ENCODE measurements around the gene FAM131C. TPM values are rescaled to one million over a fixed set of nuclear protein-coding genes. Genes with fewer than 3 reads are reported as not detected.

The FAM131C gene, protein sequence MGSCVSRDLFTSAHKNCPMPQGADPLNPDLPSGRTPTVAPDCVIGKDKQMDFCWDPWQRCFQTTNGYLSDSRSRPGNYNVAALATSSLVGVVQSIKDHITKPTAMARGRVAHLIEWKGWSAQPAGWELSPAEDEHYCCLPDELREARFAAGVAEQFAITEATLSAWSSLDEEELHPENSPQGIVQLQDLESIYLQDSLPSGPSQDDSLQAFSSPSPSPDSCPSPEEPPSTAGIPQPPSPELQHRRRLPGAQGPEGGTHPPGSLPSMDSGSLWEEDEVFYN
- 1 to 10 TPM; 5.1 to 5.6 TPM for total RNA-seq

DNA sequence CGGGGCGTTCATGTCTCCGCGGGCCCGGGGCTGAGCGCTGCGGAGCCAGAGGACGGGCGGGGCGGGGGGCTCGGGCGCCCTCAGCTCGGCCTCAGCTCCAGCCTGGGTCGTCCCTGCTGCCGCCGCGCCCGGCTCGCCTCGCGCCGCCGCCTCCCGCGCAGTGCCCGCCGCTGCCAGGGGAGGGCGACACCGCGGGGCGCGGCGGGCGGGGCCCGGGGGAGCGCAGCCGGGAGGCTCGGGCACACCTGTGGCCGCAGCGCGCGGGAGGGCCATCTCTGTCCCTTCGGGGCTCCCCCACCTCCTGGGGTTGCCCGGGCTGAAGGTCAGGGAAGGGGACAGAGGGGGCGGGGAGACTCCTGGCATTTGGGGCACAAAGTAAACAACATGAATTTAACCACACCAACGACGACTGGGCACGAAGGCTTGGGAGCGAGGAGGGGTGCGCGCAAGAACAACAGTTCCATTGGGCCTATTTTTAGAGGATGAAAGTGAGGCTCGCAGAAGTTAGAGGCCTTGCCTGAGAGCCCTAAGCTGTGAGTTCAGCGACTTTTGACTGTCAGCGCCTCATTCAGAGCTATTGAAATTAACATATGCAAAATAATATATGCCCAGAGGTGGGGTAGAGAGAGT, at the start of gene FAM131C:
TSS of gene FAM131C (minus strand) at position 162 of the 630 bp plus-strand sequence. CDS start 209 bp downstream, outside the sequence.
- peak; percentile 52 for DNase-seq
- Mint-ChIP-seq H3K27ac (no peak within 1 kb of the TSS), H3K9me3 (no peaks in the 10 kb centered on the region), H3K36me3 (ENCODE audit: low read depth) (peaks cover 3% of the 10 kb centered on the region), H3K4me1 (peaks cover 55% of the 10 kb centered on the region), H3K27me3 (peaks cover 23% of the 10 kb centered on the region), H3K4me3 (peak within 1 kb of the TSS; percentile 60)
- POLR2A ChIA-PET, result interaction anchor here (1.5 to 1.9 kb wide), 2 partner anchors 9 to 31 kb away, joined by 4 to 6 read pairs; no protein-coding TSS in a partner anchor
- CTCF ChIA-PET, result interaction anchor here (0.9 to 11.1 kb wide), 9 partner anchors 7 to 174 kb away, joined by 3 to 88 read pairs (median 5); no protein-coding TSS in a partner anchor

DNA sequence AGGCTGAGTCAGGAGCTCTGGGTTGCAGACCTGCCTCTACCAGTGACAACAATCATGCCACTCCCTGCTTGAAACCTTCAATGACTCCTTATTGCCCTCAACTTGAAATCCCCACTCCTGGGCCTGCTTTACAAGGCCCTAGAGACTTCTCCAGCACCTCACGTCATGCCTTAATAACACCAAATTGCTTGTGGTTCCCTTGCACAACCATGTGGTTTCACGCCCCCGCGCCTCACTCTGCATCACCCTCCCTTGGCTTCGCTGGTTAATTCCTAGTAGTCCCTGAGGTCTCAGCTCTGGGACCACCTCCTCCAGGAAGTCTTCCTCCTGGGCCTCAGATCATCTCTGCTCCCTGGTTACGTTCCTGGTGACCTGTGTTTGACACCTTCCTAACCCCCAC, 49.5 kb upstream of the FAM131C start:
- no peaks in the 10 kb centered on the region for H3K9me3 Mint-ChIP-seq
- H3K4me3 Mint-ChIP-seq, result no peak overlapping the region
- CTCF ChIA-PET, result no interaction called here
- H3K36me3 Mint-ChIP-seq (ENCODE audit: low read depth), result no peaks in the 10 kb centered on the region
- POLR2A ChIA-PET, result no interaction called here
- DNase-seq, result peak; percentile 26
- H3K27ac Mint-ChIP-seq, result no peak overlapping the region
- peaks cover 9% of the 10 kb centered on the region for H3K4me1 Mint-ChIP-seq
- no peaks in the 10 kb centered on the region for H3K27me3 Mint-ChIP-seq

DNA sequence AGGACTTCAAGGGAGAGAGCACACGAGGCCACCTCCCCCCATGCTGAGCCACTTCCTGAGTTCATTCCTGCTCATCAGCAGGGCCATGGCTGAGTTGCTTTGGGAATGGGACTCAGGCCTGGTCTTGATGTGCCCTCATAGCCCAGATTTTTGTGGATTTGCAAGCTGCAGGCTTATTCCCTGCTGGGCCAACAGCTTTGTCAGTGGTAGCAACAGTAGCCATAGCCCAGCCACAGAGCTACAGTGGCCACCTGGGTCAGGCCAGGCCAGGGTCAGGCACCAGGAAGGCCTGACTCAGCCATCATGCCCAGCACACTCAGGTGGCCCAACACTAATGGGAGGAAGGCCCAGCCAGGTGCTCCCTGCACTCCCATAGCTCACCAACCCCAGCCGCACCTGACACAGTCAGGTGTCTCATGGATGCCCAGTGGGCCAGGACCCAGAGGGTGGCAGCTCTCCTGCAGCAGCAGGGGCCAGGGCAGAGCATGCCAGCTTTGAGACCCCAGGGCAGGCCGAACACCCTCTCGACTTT, 49.0 kb upstream of the FAM131C start:
- H3K4me3 Mint-ChIP-seq, result no peak overlapping the region
- no peak overlapping the region for H3K27ac Mint-ChIP-seq
- POLR2A ChIA-PET, result no interaction called here
- DNase-seq, result no peak
- CTCF ChIA-PET, result no interaction called here
- H3K36me3 Mint-ChIP-seq (ENCODE audit: low read depth), result no peaks in the 10 kb centered on the region
- no peaks in the 10 kb centered on the region for H3K9me3 Mint-ChIP-seq
- no peaks in the 10 kb centered on the region for H3K27me3 Mint-ChIP-seq
- H3K4me1 Mint-ChIP-seq, result peaks cover 9% of the 10 kb centered on the region

DNA sequence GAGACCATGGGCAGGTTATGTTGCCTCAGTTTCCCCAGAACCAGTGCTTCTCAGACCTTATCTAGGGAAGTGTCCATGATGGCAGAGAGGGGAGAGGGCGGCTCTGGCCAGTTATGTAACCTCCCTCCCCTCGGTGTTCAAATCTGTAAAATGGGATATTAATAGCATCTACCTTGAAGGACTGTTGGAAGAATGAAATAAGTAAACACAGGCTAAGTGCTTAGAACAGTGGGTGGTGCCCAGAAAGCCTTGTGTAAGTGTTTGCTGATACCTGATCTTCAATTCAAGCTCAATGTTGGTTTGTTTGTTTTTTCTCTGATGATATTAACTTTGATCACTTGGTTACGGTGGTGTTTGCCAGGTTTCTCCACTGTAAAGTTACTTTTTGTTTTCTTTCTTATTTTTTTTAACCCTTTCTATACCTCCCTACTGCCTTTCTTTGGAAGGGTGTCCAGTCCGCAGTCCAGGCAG, 47.5 kb upstream of the FAM131C start:
- ChIA-PET CTCF (interaction anchor here (0.7 kb wide), 1 partner anchor 66 kb away, joined by 3 read pairs; no protein-coding TSS in a partner anchor), POLR2A (no interaction called here)
- Mint-ChIP-seq H3K4me3 (no peak overlapping the region), H3K4me1 (peaks cover 9% of the 10 kb centered on the region), H3K36me3 (ENCODE audit: low read depth) (no peaks in the 10 kb centered on the region), H3K27me3 (no peaks in the 10 kb centered on the region), H3K27ac (no peak overlapping the region), H3K9me3 (no peaks in the 10 kb centered on the region)
- DNase-seq, result no peak

DNA sequence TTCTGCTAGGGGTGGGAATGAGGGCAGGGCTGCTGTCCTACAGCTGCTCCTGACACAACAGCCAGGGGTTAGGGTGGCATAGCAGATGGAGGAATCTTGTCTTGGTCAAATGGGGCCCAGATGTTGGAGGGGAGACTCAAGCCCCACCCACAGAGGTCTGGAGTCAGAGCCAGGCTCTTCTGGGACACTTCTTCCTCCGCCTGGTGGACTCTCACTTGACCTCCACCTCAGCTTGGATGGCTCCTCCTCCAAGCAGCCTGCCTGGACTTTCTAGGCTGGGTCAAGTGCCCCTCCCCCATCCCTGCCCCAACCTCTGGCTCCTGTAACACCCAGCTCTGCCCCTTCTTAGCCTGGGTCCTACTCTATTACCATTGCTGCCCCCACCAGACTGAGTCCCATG, 47.0 kb upstream of the FAM131C start:
- no peak overlapping the region for H3K4me3 Mint-ChIP-seq
- no peaks in the 10 kb centered on the region for H3K36me3 Mint-ChIP-seq (ENCODE audit: low read depth)
- H3K4me1 Mint-ChIP-seq, result peaks cover 9% of the 10 kb centered on the region
- no peaks in the 10 kb centered on the region for H3K9me3 Mint-ChIP-seq
- POLR2A ChIA-PET, result no interaction called here
- H3K27ac Mint-ChIP-seq, result no peak overlapping the region
- no peaks in the 10 kb centered on the region for H3K27me3 Mint-ChIP-seq
- CTCF ChIA-PET, result interaction anchor here (0.7 kb wide), 1 partner anchor 66 kb away, joined by 3 read pairs; no protein-coding TSS in a partner anchor
- no peak for DNase-seq

DNA sequence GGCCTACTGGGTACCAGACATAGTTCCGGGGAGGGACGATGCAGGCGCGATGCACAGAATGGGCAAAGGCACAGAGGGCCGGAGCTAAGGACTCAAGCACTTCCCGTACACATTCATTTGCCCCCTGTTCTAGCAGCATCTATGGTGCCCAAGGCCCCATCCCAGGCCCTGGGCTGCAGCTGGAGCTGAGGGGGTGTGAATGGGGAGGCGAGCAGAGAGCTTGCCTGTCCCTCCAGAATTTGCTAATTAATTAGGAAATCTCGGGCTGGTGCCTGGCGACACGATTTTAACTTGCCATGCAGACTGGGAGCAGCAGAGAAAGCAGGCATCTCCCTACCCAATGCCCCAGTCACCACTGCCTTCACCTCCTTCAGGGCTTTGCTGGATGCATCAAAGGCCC, 46.5 kb upstream of the FAM131C start:
- Mint-ChIP-seq H3K9me3 (no peaks in the 10 kb centered on the region), H3K4me1 (peaks cover 9% of the 10 kb centered on the region), H3K27me3 (no peaks in the 10 kb centered on the region), H3K27ac (no peak overlapping the region), H3K4me3 (no peak overlapping the region), H3K36me3 (ENCODE audit: low read depth) (no peaks in the 10 kb centered on the region)
- DNase-seq, result no peak
- ChIA-PET CTCF (no interaction called here), POLR2A (no interaction called here)

DNA sequence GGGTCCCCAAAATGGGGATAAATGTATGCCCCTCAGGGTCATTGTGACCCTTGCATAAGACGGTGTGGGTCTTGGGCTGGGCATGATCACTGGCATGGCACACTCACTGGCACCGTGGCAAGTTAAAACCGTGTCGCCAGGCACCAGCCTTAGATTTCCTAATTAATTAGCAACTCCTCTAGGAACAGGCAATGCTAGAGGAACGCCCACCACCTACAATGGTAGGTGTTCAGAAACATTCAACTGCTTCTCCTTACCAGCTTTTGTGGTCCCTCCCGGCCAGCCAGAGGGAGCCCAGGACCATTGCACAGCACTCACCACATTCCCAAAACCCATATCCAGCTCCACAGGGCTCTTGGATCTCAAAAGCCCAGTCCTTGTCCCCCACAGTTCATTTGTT, 46.1 kb upstream of the FAM131C start:
- H3K4me3 Mint-ChIP-seq, result no peak overlapping the region
- ChIA-PET CTCF (no interaction called here), POLR2A (no interaction called here)
- peaks cover 9% of the 10 kb centered on the region for H3K4me1 Mint-ChIP-seq
- H3K36me3 Mint-ChIP-seq (ENCODE audit: low read depth), result no peaks in the 10 kb centered on the region
- no peaks in the 10 kb centered on the region for H3K27me3 Mint-ChIP-seq
- H3K9me3 Mint-ChIP-seq, result no peaks in the 10 kb centered on the region
- H3K27ac Mint-ChIP-seq, result no peak overlapping the region
- DNase-seq, result no peak

DNA sequence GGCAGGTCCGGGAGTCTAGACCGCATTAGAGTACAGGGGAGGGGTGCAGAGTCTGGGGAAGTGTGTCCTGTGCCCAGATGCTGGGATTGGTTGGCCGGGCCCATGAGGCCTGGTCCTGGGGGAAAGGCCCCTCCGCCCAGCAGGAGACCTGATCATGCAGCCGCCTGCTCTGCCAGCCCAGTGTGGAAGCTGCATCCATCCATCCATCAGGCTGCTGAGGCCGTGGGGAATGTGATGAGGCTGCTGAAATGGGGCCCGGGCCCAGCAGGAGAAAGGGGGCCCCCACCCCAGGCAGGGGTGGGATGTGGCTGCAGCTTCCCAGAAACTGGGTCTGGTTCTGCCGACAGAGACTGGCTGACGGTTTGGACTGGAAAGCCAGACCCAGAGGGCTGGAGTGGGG, 45.3 kb upstream of the FAM131C start:
- Mint-ChIP-seq H3K4me3 (no peak overlapping the region), H3K27ac (no peak overlapping the region), H3K36me3 (ENCODE audit: low read depth) (no peaks in the 10 kb centered on the region), H3K27me3 (no peaks in the 10 kb centered on the region), H3K9me3 (no peaks in the 10 kb centered on the region), H3K4me1 (peaks cover 7% of the 10 kb centered on the region)
- no peak for DNase-seq
- CTCF ChIA-PET, result interaction anchor here (0.5 kb wide), 1 partner anchor 303 kb away, joined by 3 read pairs; no protein-coding TSS in a partner anchor
- POLR2A ChIA-PET, result no interaction called here

DNA sequence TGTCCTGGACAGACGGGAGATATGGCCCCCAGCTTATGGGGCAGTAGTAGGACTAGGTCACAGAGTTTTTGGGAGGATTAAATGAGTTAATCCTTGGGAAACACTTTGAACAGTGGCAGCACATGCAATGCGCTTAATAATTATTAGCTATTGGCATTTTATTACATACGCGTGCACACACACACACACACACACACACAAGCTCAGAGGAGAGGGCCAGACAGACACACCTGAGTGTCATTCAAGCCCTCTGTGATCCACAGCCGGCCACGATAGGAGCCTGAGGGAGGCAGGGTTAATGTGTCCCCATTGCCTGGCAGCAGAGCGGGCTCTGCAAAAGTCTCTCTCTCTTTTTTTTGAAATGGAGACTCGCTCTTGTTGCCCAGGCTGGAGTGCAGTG, 44.5 kb upstream of the FAM131C start:
- peaks cover 2% of the 10 kb centered on the region for H3K4me1 Mint-ChIP-seq
- CTCF ChIA-PET, result interaction anchor here (1.3 kb wide), 1 partner anchor 39 kb away, joined by 3 read pairs; no protein-coding TSS in a partner anchor
- DNase-seq, result no peak
- no peak overlapping the region for H3K4me3 Mint-ChIP-seq
- no peaks in the 10 kb centered on the region for H3K27me3 Mint-ChIP-seq
- H3K36me3 Mint-ChIP-seq (ENCODE audit: low read depth), result no peaks in the 10 kb centered on the region
- H3K9me3 Mint-ChIP-seq, result no peaks in the 10 kb centered on the region
- POLR2A ChIA-PET, result no interaction called here
- no peak overlapping the region for H3K27ac Mint-ChIP-seq

DNA sequence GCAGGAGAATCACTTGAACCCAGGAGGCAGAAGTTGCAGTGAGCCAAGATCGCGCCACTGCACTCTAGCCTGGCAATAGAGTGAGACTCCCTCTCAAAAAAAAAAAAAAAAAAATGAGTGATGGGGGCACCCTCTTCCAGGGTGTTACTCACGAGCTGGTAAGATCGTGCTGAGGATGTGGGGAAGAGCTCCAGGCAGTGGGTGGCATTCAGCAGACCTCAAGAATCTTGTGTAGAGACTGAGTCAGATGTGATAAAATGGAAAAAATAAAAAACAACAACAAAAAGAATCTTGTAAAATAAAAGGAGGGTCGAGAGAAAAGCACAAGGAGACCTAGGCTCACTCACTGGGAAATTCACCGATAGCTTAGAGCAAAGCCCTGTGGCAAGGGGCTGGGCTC, 43.9 kb upstream of the FAM131C start:
- Mint-ChIP-seq H3K4me3 (no peak overlapping the region), H3K36me3 (ENCODE audit: low read depth) (no peaks in the 10 kb centered on the region), H3K27ac (no peak overlapping the region), H3K27me3 (no peaks in the 10 kb centered on the region), H3K9me3 (no peaks in the 10 kb centered on the region), H3K4me1 (no peaks in the 10 kb centered on the region)
- ChIA-PET POLR2A (no interaction called here), CTCF (interaction anchor here (1.3 kb wide), 1 partner anchor 39 kb away, joined by 3 read pairs; no protein-coding TSS in a partner anchor)
- no peak for DNase-seq

DNA sequence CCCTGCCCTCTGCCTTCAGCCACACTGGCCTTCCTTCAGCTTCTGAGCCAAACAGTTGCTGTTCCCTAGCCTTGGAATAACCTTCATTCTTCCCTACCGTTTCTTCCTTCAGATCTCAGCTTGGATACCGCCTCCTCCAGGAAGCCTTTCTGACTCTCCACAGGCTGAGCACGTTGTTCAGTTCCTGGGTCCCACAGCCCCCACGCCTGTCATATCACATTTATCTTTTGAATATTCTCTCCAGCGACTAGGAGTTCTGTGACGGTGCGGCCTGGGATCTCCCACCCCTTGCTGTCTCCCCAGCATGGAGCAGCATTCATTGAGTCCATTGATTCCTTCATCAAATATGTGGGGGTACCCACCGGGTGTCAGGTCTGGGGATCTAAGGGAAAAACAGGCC, 43.2 kb upstream of the FAM131C start:
- CTCF ChIA-PET, result no interaction called here
- no peaks in the 10 kb centered on the region for H3K9me3 Mint-ChIP-seq
- H3K27me3 Mint-ChIP-seq, result peaks cover 2% of the 10 kb centered on the region
- no peak overlapping the region for H3K27ac Mint-ChIP-seq
- H3K4me1 Mint-ChIP-seq, result no peaks in the 10 kb centered on the region
- no peak overlapping the region for H3K4me3 Mint-ChIP-seq
- no peak for DNase-seq
- H3K36me3 Mint-ChIP-seq (ENCODE audit: low read depth), result no peaks in the 10 kb centered on the region
- POLR2A ChIA-PET, result no interaction called here

DNA sequence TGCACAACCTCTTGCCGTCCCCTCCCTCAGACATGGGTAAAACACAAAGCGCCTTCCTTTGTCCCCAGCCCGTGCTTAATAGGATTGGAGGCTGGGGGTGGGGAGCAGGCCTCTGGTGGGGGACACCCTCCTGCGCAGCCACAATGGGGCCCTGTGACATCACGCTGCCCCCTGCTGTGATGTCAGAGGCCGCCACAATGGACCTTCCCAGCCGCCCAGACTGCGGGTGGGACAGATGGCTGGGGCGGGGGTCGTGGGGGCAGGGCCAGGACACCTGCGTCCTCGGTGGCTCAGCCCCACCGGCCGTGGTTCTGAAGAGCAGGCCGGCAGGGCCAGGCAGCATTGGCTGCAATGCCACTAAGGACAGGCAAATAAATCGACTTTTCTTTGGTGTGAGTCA, 42.6 kb upstream of the FAM131C start:
- H3K9me3 Mint-ChIP-seq, result no peaks in the 10 kb centered on the region
- no peak overlapping the region for H3K4me3 Mint-ChIP-seq
- ChIA-PET CTCF (no interaction called here), POLR2A (no interaction called here)
- no peak for DNase-seq
- H3K27me3 Mint-ChIP-seq, result peaks cover 8% of the 10 kb centered on the region
- no peaks in the 10 kb centered on the region for H3K36me3 Mint-ChIP-seq (ENCODE audit: low read depth)
- H3K27ac Mint-ChIP-seq, result no peak overlapping the region
- H3K4me1 Mint-ChIP-seq, result no peaks in the 10 kb centered on the region

DNA sequence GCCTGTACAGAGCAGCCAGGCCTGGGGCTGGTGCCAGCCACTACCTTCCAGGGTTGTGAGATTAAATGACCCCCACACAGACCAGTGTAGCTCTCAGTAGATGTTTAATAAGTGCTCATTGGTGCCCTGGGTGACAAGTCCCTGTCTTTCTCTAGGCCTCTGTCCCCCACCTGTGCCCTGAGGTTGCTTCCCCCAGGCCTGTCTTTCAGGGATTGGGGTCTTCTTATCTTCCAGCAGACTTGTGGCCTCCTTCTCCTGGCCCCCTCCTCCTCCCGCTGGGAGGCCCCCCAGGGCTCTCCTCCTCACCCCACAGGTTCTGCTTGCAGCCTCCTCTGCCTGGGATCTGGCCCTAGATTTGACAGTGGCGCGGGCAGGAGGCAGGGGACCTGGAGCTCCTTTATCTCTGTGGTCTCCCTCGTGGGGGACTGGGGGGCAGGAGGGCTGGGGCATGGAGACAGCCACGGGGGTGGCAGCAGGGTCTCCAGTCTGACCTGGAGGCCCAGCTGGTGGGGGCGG, 42.1 kb upstream of the FAM131C start:
- Mint-ChIP-seq H3K4me3 (no peak overlapping the region), H3K4me1 (no peaks in the 10 kb centered on the region), H3K9me3 (no peaks in the 10 kb centered on the region), H3K36me3 (ENCODE audit: low read depth) (no peaks in the 10 kb centered on the region), H3K27me3 (peaks cover 8% of the 10 kb centered on the region), H3K27ac (no peak overlapping the region)
- no peak for DNase-seq
- POLR2A ChIA-PET, result no interaction called here
- CTCF ChIA-PET, result no interaction called here

Measured in activated CD4-positive, alpha-beta memory T cell treated with anti-CD3 and anti-CD28 coated beads, Interleukin-2, amount 10 ng/mL, durations not matched to agents 7 days and 5 days (primary cell).